H9 (cell line): ENCODE data around the gene TBPL1. TPM values are rescaled to one million over a fixed set of nuclear protein-coding genes. Genes with fewer than 3 reads are reported as not detected.

Experiments used
- DNase-seq: peaks from one replicate; pipeline ENCODE4 v3.0.0-alpha.2; 2017
- H2AFZ ChIP-seq: one replicate; pipeline ENCODE4 v1.6.1; 2013; ENCODE audit warnings: mild to moderate bottlenecking, low read length, control low read depth, moderate library complexity
- H2AK5ac ChIP-seq: 2 replicates; pipeline ENCODE4 v1.6.1; 2013; ENCODE audit warnings: low read length, control low read depth, mixed read lengths; ENCODE audit not compliant: insufficient read length
- H2BK120ac ChIP-seq: one replicate; pipeline ENCODE4 v1.6.1; 2013; ENCODE audit warnings: low read depth, mild to moderate bottlenecking, low read length, control low read depth, inconsistent platforms; ENCODE audit not compliant: poor library complexity, severe bottlenecking
- H2BK12ac ChIP-seq: 2 replicates; pipeline ENCODE4 v1.6.1; 2013; ENCODE audit warnings: low read length, control low read depth, mixed read lengths, low read depth; ENCODE audit not compliant: insufficient read length
- H2BK15ac ChIP-seq: 2 replicates; pipeline ENCODE4 v1.6.1; 2013; ENCODE audit warnings: low read depth, low read length, control low read depth
- H2BK20ac ChIP-seq: one replicate; pipeline ENCODE4 v1.6.1; 2013; ENCODE audit warnings: low read depth, mild to moderate bottlenecking, low read length, control low read depth, inconsistent platforms; ENCODE audit not compliant: poor library complexity, severe bottlenecking
- H2BK5ac ChIP-seq: 2 replicates; pipeline ENCODE4 v1.6.1; 2013; ENCODE audit warnings: low read length, control low read depth, mixed read lengths; ENCODE audit not compliant: insufficient read length
- H3K14ac ChIP-seq: 2 replicates; pipeline ENCODE4 v1.6.1; 2013; ENCODE audit warnings: low read length, control low read depth; ENCODE audit not compliant: insufficient read depth
- H3K18ac ChIP-seq: 2 replicates; pipeline ENCODE4 v1.6.1; 2013; ENCODE audit warnings: low read depth, mild to moderate bottlenecking, mixed read lengths, low read length, control low read depth; ENCODE audit not compliant: insufficient read length
- H3K23ac ChIP-seq: 2 replicates; pipeline ENCODE4 v1.6.1; 2013; ENCODE audit warnings: low read length, control low read depth, mixed read lengths, low read depth; ENCODE audit not compliant: insufficient read length
- H3K23me2 ChIP-seq: 2 replicates; pipeline ENCODE4 v1.6.1; 2013; ENCODE audit warnings: low read depth, mild to moderate bottlenecking, mixed read lengths, low read length, control low read depth; ENCODE audit not compliant: insufficient read length, poor library complexity, severe bottlenecking
- H3K27ac ChIP-seq: 2 replicates; pipeline ENCODE4 v1.5.1; 2013; ENCODE audit warnings: low read length, control low read depth, mixed read lengths, low read depth; ENCODE audit not compliant: insufficient read length
- H3K27me3 ChIP-seq: 2 replicates; pipeline ENCODE4 v1.6.1; 2013; ENCODE audit warnings: low read length, control low read depth, inconsistent platforms; ENCODE audit not compliant: insufficient read depth
- H3K4ac ChIP-seq: 2 replicates; pipeline ENCODE4 v1.6.1; 2013; ENCODE audit warnings: low read depth, mild to moderate bottlenecking, control low read depth, inconsistent platforms, low read length, moderate library complexity
- H3K4me1 ChIP-seq: 2 replicates; pipeline ENCODE4 v1.6.1; 2013; ENCODE audit warnings: low read length, control low read depth, inconsistent platforms; ENCODE audit not compliant: insufficient read depth
- H3K4me2 ChIP-seq: 2 replicates; pipeline ENCODE4 v1.6.1; 2013; ENCODE audit warnings: low read length, control low read depth, mixed read lengths; ENCODE audit not compliant: insufficient read length, insufficient read depth
- H3K56ac ChIP-seq: 2 replicates; pipeline ENCODE4 v1.6.1; 2013; ENCODE audit warnings: low read depth, mild to moderate bottlenecking, mixed read lengths, low read length, control low read depth; ENCODE audit not compliant: insufficient read length
- H3K79me1 ChIP-seq: 2 replicates; pipeline ENCODE4 v1.6.1; 2013; ENCODE audit warnings: low read depth, mild to moderate bottlenecking, moderate library complexity, low read length, control low read depth, inconsistent platforms; ENCODE audit not compliant: insufficient read depth, poor library complexity, severe bottlenecking
- H3K79me2 ChIP-seq: 2 replicates; pipeline ENCODE4 v1.6.1; 2013; ENCODE audit warnings: low read length, control low read depth, inconsistent platforms; ENCODE audit not compliant: insufficient read depth
- H3K9ac ChIP-seq: 2 replicates; pipeline ENCODE4 v1.6.1; 2013; ENCODE audit warnings: low read length, control low read depth, mixed read lengths; ENCODE audit not compliant: insufficient read length; ENCODE audit errors: extremely low read depth
- H3K9me3 ChIP-seq: one replicate; pipeline ENCODE4 v1.6.1; 2013; ENCODE audit warnings: low read depth, low read length, inconsistent platforms; ENCODE audit not compliant: control insufficient read depth
- H3T11ph ChIP-seq: one replicate; pipeline ENCODE4 v1.6.1; 2013; ENCODE audit warnings: mild to moderate bottlenecking, low read length, control low read depth, inconsistent platforms
- H4K20me1 ChIP-seq: one replicate; pipeline ENCODE4 v1.6.1; 2013; ENCODE audit not compliant: control insufficient read depth, insufficient read length, insufficient read depth
- H4K5ac ChIP-seq: 2 replicates; pipeline ENCODE4 v1.6.1; 2013; ENCODE audit warnings: low read depth, mild to moderate bottlenecking, mixed read lengths, low read length, control low read depth; ENCODE audit not compliant: insufficient read length
- H4K8ac ChIP-seq: replicated peaks from 2 replicates; pipeline ENCODE4 v1.6.1; 2013; ENCODE audit warnings: low read length, control low read depth, mixed read lengths, low read depth; ENCODE audit not compliant: insufficient read length
- H4K91ac ChIP-seq: 2 replicates; pipeline ENCODE4 v1.6.1; 2013; ENCODE audit warnings: low read depth, mild to moderate bottlenecking, moderate library complexity, mixed read lengths, low read length, control low read depth; ENCODE audit not compliant: insufficient read length
- H3K27ac Mint-ChIP-seq, 3 experiments: 2 replicates in 2 of 3; 3 replicates in 1 of 3; pipeline ENCODE4 v1.8.0; 2020 to 2021; ENCODE audit warnings: mixed read lengths in 3 of 3, mild to moderate bottlenecking in 1 of 3, moderate library complexity in 1 of 3
- H3K27me3 Mint-ChIP-seq: 2 replicates; pipeline ENCODE4 v1.8.0; 2021; ENCODE audit warnings: low read depth, mild to moderate bottlenecking, moderate library complexity, mixed read lengths
- H3K36me3 Mint-ChIP-seq, 3 experiments: 2 replicates in 2 of 3; 3 replicates in 1 of 3; pipeline ENCODE4 v1.8.0; 2020 to 2021; ENCODE audit warnings: low read depth in 3 of 3, mixed read lengths in 3 of 3; ENCODE audit not compliant: insufficient read depth in 1 of 3
- H3K4me1 Mint-ChIP-seq, 2 experiments: 2 replicates each; pipeline ENCODE4 v1.8.0; 2020; ENCODE audit warnings: mixed read lengths in 2 of 2
- H3K4me3 Mint-ChIP-seq, 2 experiments: 2 replicates in 1 of 2; 3 replicates in 1 of 2; pipeline ENCODE4 v1.8.0; 2020 to 2021; ENCODE audit warnings: mild to moderate bottlenecking in 2 of 2, mixed read lengths in 2 of 2, moderate library complexity in 1 of 2
- H3K9me3 Mint-ChIP-seq, 2 experiments: 2 replicates in 1 of 2; 3 replicates in 1 of 2; pipeline ENCODE4 v1.8.0; 2020; ENCODE audit warnings: mild to moderate bottlenecking in 2 of 2, mixed read lengths in 2 of 2, moderate library complexity in 1 of 2
- WGBS: extraction: QIAGEN DNeasy Blood & Tissue Kit; methylation state at CpG from one replicate; pipeline ENCODE4 v1.1.7; 2013; ENCODE audit warnings: missing lambda C conversion rate, low lambda C conversion rate, mixed read lengths; ENCODE audit not compliant: insufficient read length; ENCODE audit errors: extremely low coverage; 5-methylcytosine and 5-hydroxymethylcytosine counted together
- total RNA-seq: library from RNA; stranded (reverse); gene quantifications from 2 replicates; pipeline ENCODE4 v1.2.1, GENCODE V29; 2021
- TF ChIP-seq, protein P1 (sequence below): fragments of 200-600 bp; sonication (generic); conservative IDR thresholded peaks from 3 replicates; pipeline ENCODE4 v1.8.0; 2021; ENCODE audit warnings: antibody characterized with exemption, mild to moderate bottlenecking

Gene TBPL1
- total RNA-seq, 1 experiment from 2014 or later, result 49.7 TPM

DNA sequence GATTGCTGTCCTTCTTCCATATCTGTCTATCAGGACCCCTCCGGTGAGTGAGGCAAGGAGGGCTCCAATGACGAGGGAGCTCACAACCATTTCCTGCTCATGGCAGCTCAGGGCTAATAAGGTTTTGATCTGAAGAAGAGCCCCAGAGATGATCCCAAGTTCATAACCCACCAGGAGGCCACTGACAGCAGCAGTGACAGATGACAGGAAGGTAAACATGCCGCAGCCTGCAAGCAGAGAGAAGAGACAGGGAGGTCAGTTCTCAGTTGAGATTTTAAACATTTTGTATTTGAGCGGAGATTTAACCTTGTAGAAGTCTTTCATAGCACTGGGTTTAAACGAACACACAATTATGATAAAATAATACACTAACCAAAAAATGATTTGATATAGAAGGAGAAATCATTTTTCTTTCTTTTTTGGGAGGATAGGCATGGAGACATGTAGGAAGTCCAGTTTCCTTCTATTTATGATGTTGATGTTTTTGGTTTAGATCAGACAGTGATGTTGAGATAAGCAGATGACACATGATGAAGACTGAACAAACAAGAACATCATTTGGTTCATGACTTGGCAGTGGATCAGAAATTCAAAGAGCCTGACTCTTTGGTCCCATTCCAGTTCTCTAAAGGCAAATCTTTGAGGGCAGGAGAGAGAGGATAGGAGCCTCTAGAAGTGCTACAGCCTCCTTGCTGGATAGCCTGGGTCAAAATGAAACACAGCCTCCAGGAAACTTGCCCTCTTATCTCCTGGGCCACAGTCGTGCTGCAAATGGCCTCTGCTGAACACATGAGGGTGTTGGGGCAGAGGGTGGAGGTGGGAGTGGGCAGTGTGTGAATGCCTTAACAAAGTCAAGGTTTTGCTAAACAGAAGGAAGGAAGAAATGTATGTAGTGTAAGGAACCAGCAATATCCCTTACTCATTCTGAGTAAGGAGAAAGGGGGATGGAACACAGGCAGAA is 76.8 kb downstream of the TBPL1 start:
- no peaks in the 10 kb centered on the region for H3K79me2 ChIP-seq
- no peak overlapping the region for H3T11ph ChIP-seq
- no peak overlapping the region for H3K23ac ChIP-seq
- H3K79me1 ChIP-seq, result no peaks in the 10 kb centered on the region
- TF ChIP-seq, protein P1, sequence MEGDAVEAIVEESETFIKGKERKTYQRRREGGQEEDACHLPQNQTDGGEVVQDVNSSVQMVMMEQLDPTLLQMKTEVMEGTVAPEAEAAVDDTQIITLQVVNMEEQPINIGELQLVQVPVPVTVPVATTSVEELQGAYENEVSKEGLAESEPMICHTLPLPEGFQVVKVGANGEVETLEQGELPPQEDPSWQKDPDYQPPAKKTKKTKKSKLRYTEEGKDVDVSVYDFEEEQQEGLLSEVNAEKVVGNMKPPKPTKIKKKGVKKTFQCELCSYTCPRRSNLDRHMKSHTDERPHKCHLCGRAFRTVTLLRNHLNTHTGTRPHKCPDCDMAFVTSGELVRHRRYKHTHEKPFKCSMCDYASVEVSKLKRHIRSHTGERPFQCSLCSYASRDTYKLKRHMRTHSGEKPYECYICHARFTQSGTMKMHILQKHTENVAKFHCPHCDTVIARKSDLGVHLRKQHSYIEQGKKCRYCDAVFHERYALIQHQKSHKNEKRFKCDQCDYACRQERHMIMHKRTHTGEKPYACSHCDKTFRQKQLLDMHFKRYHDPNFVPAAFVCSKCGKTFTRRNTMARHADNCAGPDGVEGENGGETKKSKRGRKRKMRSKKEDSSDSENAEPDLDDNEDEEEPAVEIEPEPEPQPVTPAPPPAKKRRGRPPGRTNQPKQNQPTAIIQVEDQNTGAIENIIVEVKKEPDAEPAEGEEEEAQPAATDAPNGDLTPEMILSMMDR, result no peak
- no peak overlapping the region for H4K91ac ChIP-seq
- Mint-ChIP-seq H3K9me3 (no peaks in the 10 kb centered on the region), H3K36me3 (peaks cover 3 to 10% (median 7%) of the 10 kb centered on the region in 3 experiments), H3K27ac (peak overlapping the region in 1 of 3 experiments; percentile 35; a peak in 1 of 7 replicates), H3K27me3 (no peaks in the 10 kb centered on the region), H3K4me3 (no peak overlapping the region), H3K4me1 (peaks cover 0 to 4% of the 10 kb centered on the region in 2 experiments; a peak in 2 of 4 replicates)
- no peak overlapping the region for H3K4me2 ChIP-seq
- no peak for DNase-seq
- no peak overlapping the region for H3K18ac ChIP-seq
- H2BK5ac ChIP-seq, result no peak overlapping the region
- H2BK120ac ChIP-seq, result no peak overlapping the region
- WGBS, result no CpG with 5 or more reads among the region's 6 CpGs
- no peak overlapping the region for H2BK20ac ChIP-seq
- H4K20me1 ChIP-seq, result no peaks in the 10 kb centered on the region
- H2AFZ ChIP-seq, result no peak overlapping the region
- H3K14ac ChIP-seq, result no peak overlapping the region
- no peak overlapping the region for H2BK15ac ChIP-seq
- H3K9ac ChIP-seq, result no peak overlapping the region
- no peaks in the 10 kb centered on the region for H3K9me3 ChIP-seq
- no peaks in the 10 kb centered on the region for H3K27me3 ChIP-seq
- H3K23me2 ChIP-seq, result no peaks in the 10 kb centered on the region
- H2AK5ac ChIP-seq, result no peak overlapping the region
- no peak overlapping the region for H3K56ac ChIP-seq
- H3K4ac ChIP-seq, result no peak overlapping the region
- no peaks in the 10 kb centered on the region for H3K4me1 ChIP-seq
- no peak overlapping the region for H4K5ac ChIP-seq
- no peak overlapping the region for H4K8ac ChIP-seq
- H3K27ac ChIP-seq, result no peak overlapping the region
- H2BK12ac ChIP-seq, result no peak overlapping the region
